Progenitor cell of endocrine pancreas (in vitro differentiated cells): Measurements from ENCODE around the gene GALNT11. TPM values are rescaled to one million over a fixed set of nuclear protein-coding genes. Genes with fewer than 3 reads are reported as not detected.

Experiments used
- DNase-seq: peaks from one replicate; pipeline ENCODE4 v3.0.0; 2021; ENCODE audit warnings: low spot score; ENCODE audit not compliant: unreplicated experiment
- H3K27ac Mint-ChIP-seq: 2 replicates; pipeline ENCODE4 v1.8.0; 2021; ENCODE audit warnings: mild to moderate bottlenecking, moderate library complexity, mixed read lengths
- H3K27me3 Mint-ChIP-seq: 2 replicates; pipeline ENCODE4 v1.8.0; 2021; ENCODE audit warnings: mixed read lengths
- H3K36me3 Mint-ChIP-seq: 2 replicates; pipeline ENCODE4 v1.8.0; 2022; ENCODE audit warnings: mixed read lengths; ENCODE audit not compliant: insufficient read depth
- H3K4me1 Mint-ChIP-seq: 2 replicates; pipeline ENCODE4 v1.8.0; 2021; ENCODE audit warnings: low read depth, mixed read lengths
- H3K4me3 Mint-ChIP-seq: 2 replicates; pipeline ENCODE4 v1.8.0; 2021; ENCODE audit warnings: low read depth, mild to moderate bottlenecking, moderate library complexity, mixed read lengths
- H3K9me3 Mint-ChIP-seq: 2 replicates; pipeline ENCODE4 v1.8.0; 2021; ENCODE audit warnings: low read depth, mixed read lengths
- CTCF ChIP-seq: fragments of 200-600 bp; sonication (generic); IDR thresholded peaks from one replicate; pipeline ENCODE4 v1.5.0; 2021; ENCODE audit warnings: antibody characterized with exemption, mild to moderate bottlenecking; ENCODE audit not compliant: unreplicated experiment
- total RNA-seq: library from RNA; stranded (reverse); gene quantifications from 2 replicates; pipeline ENCODE4 v1.2.1, GENCODE V29; 2021

Gene GALNT11
- total RNA-seq, 1 donor from 2014 or later = 29.5 TPM

GRCh38 chr7:152121432-152121831 is 96.0 kb downstream of the GALNT11 start:
- no peak for DNase-seq
- no peak for TF ChIP-seq CTCF
- Mint-ChIP-seq H3K36me3 (peaks cover 45% of the 10 kb centered on the region), H3K27me3 (no peaks in the 10 kb centered on the region), H3K4me1 (no peaks in the 10 kb centered on the region), H3K9me3 (peaks cover 5% of the 10 kb centered on the region), H3K4me3 (no peak overlapping the region), H3K27ac (no peak overlapping the region)

DNA sequence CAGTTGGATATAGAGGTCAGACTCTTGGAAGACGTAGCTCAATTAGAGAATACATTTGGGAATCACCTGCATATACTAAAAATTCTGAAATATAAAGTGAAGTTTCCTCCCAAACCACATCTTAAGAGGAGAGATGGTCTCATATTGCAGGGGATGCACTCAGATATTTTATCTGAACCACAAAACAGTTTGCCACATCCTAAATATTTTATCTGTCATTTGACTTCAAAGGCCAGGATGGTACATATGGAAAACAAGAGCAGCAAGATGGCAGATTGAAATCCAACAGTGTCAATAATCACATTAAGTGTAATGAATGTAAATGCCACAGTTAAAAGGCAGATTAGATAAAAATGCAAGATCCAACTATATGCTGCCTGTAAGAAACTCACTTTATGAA is 97.1 kb downstream of the GALNT11 start:
- Mint-ChIP-seq H3K9me3 (peaks cover 13% of the 10 kb centered on the region), H3K27ac (no peak overlapping the region), H3K27me3 (no peaks in the 10 kb centered on the region), H3K36me3 (peaks cover 52% of the 10 kb centered on the region), H3K4me1 (no peaks in the 10 kb centered on the region), H3K4me3 (no peak overlapping the region)
- no peak for TF ChIP-seq CTCF
- DNase-seq = no peak

DNA sequence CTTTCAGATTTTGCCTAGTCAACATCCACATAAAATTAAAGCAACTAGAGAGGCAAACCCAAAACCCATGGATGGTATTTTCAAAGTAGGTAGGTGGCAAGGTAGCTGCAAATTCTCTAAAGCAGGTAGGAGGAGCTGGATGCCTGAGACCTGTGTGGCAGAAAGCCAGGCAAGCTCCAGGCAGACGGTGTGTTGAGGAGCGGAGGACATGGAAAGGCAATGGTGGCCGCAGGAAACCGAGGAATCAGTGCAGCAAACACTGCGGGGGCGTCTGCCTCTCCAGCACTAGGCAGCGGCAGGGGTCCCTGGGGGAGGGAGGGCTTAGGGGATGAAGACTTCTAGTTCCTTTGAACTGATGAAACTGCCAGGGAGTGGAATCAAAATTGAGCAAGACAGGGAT is 101.3 kb downstream of the GALNT11 start:
- Mint-ChIP-seq H3K4me1 (no peaks in the 10 kb centered on the region), H3K4me3 (no peak overlapping the region), H3K27ac (peak overlapping the region; percentile 73), H3K27me3 (no peaks in the 10 kb centered on the region), H3K9me3 (peaks cover 17% of the 10 kb centered on the region), H3K36me3 (peaks cover 67% of the 10 kb centered on the region)
- no peak for DNase-seq
- TF ChIP-seq CTCF = no peak

- Mint-ChIP-seq H3K9me3 (peaks cover 17% of the 10 kb centered on the region), H3K27me3 (no peaks in the 10 kb centered on the region), H3K4me1 (no peaks in the 10 kb centered on the region), H3K36me3 (peaks cover 69% of the 10 kb centered on the region), H3K4me3 (no peak overlapping the region), H3K27ac (no peak overlapping the region)
- no peak for DNase-seq
- no peak for TF ChIP-seq CTCF
Observed at GRCh38 chr7:152127229-152127628, 101.8 kb downstream of the GALNT11 start.

GRCh38 chr7:152128252-152128651 is 102.8 kb downstream of the GALNT11 start:
- H3K4me1 Mint-ChIP-seq = no peaks in the 10 kb centered on the region
- no peak for TF ChIP-seq CTCF
- H3K36me3 Mint-ChIP-seq = peaks cover 65% of the 10 kb centered on the region

More at GRCh38 chr7:152128252-152128651, 102.8 kb downstream of the GALNT11 start:
- peaks cover 17% of the 10 kb centered on the region for H3K9me3 Mint-ChIP-seq
- H3K4me3 Mint-ChIP-seq = no peak overlapping the region
- H3K27me3 Mint-ChIP-seq = no peaks in the 10 kb centered on the region
- H3K27ac Mint-ChIP-seq = no peak overlapping the region
- no peak for DNase-seq
